H1 (cell line): ENCODE results near the gene MEIOSIN.

Source experiments
- ATF2 ChIP-seq: IDR thresholded peaks from 2 replicates; pipeline ENCODE4 v1.6.1; 2012; ENCODE audit warnings: low read length, inconsistent platforms
- CTCF ChIP-seq, 3 experiments: IDR thresholded peaks; 1 replicate in 2 of 3; 2 replicates in 1 of 3; pipeline versions ENCODE4 v1.5.1 to v1.6.1; 2011; ENCODE audit warnings: low read length in 3 of 3, mild to moderate bottlenecking in 3 of 3, inconsistent platforms in 2 of 3, low read depth in 1 of 3, moderate library complexity in 1 of 3; ENCODE audit not compliant: insufficient read depth in 1 of 3; ENCODE audit errors: control extremely low read depth in 1 of 3
- EZH2 ChIP-seq: fragments of 200-600 bp; sonication (generic); IDR thresholded peaks from 2 replicates; pipeline ENCODE4 v1.7.1; 2012; ENCODE audit warnings: low read depth, mild to moderate bottlenecking, moderate library complexity, low read length, inconsistent platforms; ENCODE audit not compliant: severe bottlenecking
- KDM5A ChIP-seq: fragments of 200-600 bp; IDR thresholded peaks from 2 replicates; pipeline ENCODE4 v1.7.1; 2012; ENCODE audit warnings: mild to moderate bottlenecking, low read length, inconsistent platforms, mixed read lengths
- PHF8 ChIP-seq: fragments of 200-600 bp; sonication (generic); conservative IDR thresholded peaks from 2 replicates; pipeline ENCODE4 v1.7.1; 2012; ENCODE audit warnings: low read depth, mild to moderate bottlenecking, inconsistent platforms, low read length, moderate library complexity
- POU5F1 ChIP-seq: IDR thresholded peaks from 2 replicates; pipeline ENCODE4 v1.6.1; 2011; ENCODE audit warnings: low read depth, mild to moderate bottlenecking, low read length, moderate library complexity
- RAD21 ChIP-seq, 2 experiments: IDR thresholded peaks in 1 of 2; conservative IDR thresholded peaks in 1 of 2; 2 replicates each; pipeline ENCODE4 v1.6.1; 2011; ENCODE audit warnings: low read depth in 2 of 2, low read length in 2 of 2, improper control_type of control experiment in 1 of 2, inconsistent platforms in 1 of 2, mild to moderate bottlenecking in 1 of 2, moderate library complexity in 1 of 2
- SP1 ChIP-seq: IDR thresholded peaks from 2 replicates; pipeline ENCODE4 v1.6.1; 2011; ENCODE audit warnings: low read depth, low read length

GRCh38 chr19:45773384-45773783, 40.1 kb downstream of the MEIOSIN start:
- TF ChIP-seq CTCF (IDR thresholded peaks at IDR 0.05; ENCODE audit: control extremely low read depth in 1 of 3, insufficient read depth in 1 of 3, low read depth in 1 of 3, low read length in 3 of 3) (no peak), POU5F1 (no peak), RAD21 (IDR thresholded peaks at IDR 0.05 in 1 of 2, conservative IDR thresholded peaks at IDR 0.05 in 1 of 2; ENCODE audit: low read depth in 2 of 2, low read length in 2 of 2) (no peak), SP1 (no peak), PHF8 (no peak), ATF2 (no peak), KDM5A (no peak), EZH2 (no peak)
